HG02885 (cell line): ENCODE results near the gene NDUFS7.

ENCODE experiments used
- ATAC-seq: cut with Tn5 transposase; IDR thresholded peaks from one replicate; pipeline ENCODE4 v1.9.1; 2021; ENCODE audit warnings: mild to moderate bottlenecking; ENCODE audit not compliant: unreplicated experiment, poor library complexity

Gene NDUFS7

DNA sequence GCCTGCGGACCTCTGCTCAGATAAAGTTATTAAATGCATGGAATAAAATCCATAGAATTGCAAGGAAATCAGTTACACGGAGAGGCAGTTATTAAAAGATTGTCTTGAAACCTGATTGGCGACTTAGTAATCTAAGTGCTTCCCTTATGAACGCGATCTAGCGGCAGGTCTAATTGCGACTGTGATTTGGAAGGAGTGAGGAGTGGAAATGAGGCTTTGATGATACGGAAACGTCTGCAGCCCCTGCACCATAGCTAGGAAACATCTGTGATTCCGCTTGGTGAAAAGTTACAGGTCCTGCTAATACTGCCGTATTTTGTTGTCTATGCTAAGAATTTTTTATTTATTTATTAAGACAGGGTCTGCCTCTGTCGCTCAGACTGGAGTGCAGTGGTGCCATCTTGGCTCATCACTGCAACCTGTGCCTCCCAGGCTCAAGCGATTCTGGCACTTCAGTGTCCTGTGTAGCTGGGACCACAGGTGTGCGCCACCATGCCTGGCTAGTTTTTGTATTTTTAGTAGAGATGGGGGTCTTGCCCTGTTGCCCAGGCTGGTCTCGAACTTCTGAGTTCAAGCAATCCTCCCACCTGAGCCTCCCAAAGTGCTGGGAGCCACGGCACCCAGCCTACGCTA, 887 bp downstream of the NDUFS7 start:
- ATAC-seq, result no peak

- ATAC-seq, result no peak
Observed at GRCh38 chr19:1385816-1386215, 2.1 kb downstream of the NDUFS7 start.

DNA sequence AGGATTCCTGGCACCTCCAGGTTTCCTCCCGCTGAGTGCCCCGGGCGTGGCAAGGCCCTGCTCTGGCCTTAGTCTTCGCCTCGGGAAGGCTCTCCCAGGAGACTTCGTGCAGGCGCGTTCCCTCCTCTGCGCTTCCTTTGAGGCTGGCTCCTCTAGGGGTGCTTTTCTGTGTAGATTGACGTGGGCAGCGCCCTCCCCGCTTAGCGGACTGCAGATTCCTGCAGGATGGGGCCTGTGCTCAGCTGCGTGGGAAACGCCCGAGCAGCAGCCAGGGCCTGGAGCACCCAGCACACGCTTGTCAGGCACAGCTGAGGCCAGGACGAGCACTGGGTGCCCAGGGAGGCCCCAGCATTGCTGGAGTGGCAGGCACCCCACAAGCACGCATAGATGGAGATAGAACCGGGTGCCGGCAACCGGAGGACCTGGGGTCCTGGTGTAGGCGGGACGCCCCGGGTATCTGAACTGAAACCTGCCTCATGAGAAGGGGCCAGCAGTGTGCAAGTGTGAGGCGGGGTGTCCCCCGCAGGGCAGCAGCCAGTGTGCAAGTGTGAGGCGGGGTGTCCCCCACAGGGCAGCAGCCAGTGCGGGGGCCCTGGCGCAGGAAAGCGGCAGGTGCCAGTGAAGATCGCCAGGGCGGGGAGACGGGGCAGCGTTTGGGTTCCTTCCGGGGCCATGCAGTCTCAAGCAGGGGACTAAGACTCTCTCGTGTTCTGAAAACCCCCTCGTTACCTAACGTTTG, 3.4 kb downstream of the NDUFS7 start:
- no peak for ATAC-seq

DNA sequence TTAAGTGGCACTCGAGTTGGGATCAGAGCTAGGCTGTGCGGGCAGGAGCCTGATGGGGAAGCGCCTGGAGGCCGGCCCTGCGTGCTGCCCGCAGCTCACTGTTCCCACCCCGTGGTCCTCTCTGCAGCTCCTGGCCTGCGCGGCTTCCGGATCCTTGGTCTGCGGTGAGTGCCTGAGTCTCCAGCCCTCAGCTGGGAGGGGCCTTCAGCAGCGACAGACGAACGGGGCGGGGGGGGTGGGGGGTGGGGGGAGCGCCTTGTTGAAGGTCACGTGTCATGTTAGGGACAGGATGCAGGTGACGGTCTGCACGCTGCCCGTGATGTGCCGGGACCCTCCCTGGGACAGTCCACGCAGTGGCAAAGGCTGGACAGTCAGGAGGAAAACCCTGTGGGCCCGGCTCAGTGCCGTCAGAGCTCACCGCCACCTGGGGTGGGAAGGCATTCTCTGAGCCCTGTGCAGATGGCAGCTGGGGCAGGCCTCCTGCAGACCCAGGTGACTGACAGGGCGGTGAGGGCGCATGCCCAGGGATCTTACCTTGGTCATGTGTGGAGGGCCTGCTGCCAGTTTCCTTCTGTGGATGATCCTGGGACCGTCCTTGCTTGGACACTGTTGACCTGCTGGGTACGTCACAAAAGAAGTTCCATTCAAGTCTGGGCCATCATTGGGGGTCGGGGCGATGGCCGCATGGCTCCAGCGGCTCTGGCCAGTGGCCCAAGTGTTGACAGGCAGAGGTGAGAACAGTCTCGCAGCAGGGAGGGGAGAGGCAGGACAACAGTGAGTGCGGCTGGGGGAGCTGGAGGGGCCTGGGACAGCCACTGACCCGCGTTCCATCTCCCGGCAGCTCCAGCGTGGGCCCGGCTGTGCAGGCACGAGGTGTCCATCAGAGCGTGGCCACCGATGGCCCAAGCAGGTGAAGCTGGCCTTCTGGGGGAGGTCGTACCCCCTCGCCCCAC, 4.3 kb downstream of the NDUFS7 start:
- no peak for ATAC-seq

GRCh38 chr19:1388637-1389026, 4.9 kb downstream of the NDUFS7 start:
- ATAC-seq, result no peak

- ATAC-seq, result no peak
Observed at GRCh38 chr19:1389033-1389940, 5.6 kb downstream of the NDUFS7 start.

DNA sequence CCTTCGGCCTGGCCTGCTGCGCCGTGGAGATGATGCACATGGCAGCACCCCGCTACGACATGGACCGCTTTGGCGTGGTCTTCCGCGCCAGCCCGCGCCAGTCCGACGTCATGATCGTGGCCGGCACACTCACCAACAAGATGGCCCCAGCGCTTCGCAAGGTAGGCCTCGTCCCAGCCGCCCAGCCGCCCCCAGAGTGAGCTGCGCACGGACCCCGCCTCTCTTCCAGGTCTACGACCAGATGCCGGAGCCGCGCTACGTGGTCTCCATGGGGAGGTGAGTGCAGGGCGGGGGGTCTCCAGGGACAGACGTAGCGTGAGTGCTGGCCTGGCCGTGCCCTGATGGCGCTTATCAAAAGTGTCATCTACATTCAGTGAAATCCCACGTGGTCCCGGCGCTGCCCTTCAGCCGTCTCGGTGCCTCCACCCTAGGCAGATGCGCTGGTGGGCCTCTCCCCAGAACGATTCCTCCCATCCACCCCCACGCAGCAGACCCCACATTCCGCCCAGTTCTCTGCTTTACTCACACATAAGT, 7.2 kb downstream of the NDUFS7 start:
- ATAC-seq, result no peak

- ATAC-seq, result no peak
Observed at GRCh38 chr19:1392407-1392806, 8.7 kb downstream of the NDUFS7 start.

GRCh38 chr19:1392939-1393530, 9.3 kb downstream of the NDUFS7 start:
- no peak for ATAC-seq

- no peak for ATAC-seq
Observed at GRCh38 chr19:1393841-1394240, 10.1 kb downstream of the NDUFS7 start.

DNA sequence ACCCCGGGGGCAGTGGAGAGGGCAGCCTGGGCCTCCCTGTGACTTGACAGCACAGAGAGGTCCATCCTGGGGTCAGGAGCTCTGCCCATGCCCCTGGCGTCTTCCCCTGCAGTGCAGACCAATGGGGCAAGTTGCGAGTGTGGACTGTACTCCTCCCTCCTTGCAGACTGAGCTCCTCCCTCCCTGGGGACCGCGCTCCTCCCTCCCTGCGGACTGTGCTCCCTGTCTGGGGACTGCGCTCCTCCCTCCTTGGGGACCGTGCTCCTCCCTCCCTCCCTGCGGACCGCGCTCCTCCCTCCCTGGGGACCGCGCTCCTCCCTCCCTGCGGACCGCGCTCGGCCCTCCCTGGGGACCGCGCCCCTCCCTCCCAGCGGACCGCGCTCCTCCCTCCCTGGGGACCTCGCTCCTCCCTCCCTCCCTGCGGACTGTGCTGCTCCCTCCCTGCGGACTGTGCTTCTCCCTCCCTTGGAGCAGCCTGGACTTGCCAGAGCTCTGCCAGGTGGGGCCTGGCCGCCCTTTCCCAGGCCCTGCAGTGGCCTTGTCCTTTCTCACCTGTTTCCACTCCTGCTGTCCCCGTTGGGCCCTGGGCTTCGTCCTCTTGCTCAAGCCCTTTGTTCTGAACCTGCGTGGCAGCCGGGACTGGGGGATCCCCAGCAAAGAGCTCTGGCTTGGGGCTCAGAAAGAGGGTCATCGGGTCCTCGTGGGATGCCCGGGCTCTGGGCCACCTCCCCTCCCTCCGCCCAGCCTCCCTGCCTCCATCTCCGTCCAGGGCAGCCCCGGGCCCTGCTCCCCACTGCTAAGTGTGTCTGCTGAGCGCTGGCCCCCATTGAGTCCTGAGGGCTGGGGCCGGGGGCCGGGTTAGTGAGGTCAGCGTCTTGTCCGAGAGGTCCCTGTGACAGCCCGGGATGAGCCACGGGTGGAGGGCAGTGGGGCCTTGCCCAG, 10.8 kb downstream of the NDUFS7 start:
- no peak for ATAC-seq

GRCh38 chr19:1395194-1396018, 11.7 kb downstream of the NDUFS7 start:
- ATAC-seq, result no peak

- ATAC-seq, result no peak
Observed at GRCh38 chr19:1396019-1396767, 12.5 kb downstream of the NDUFS7 start.

- no peak for ATAC-seq
Observed at GRCh38 chr19:1396768-1397679, 13.3 kb downstream of the NDUFS7 start.

- ATAC-seq, result no peak
Observed at GRCh38 chr19:1397838-1398237, 14.1 kb downstream of the NDUFS7 start.

GRCh38 chr19:1399079-1399478, 15.4 kb downstream of the NDUFS7 start:
- no peak for ATAC-seq
